Gastroesophageal sphincter (tissue), 4 donors: Measurements from ENCODE around the gene LAMA2. TPM values are rescaled to one million over a fixed set of nuclear protein-coding genes. Genes with fewer than 3 reads are reported as not detected.

ENCODE experiments used
- ATAC-seq: fragments of 150-250 bp; one replicate; pipeline ENCODE4 v1.9.1; 2016; ENCODE audit warnings: mild to moderate bottlenecking, moderate library complexity
- H3K27ac ChIP-seq, 4 donors: fragments of 200-600 bp; sonication (generic) in 3 of 4; 1 replicate in 3 of 4; 2 replicates in 1 of 4; pipeline ENCODE4 v1.5.1; 2016 to 2019
- H3K27me3 ChIP-seq: fragments of 200-600 bp; sonication (generic); one replicate; pipeline ENCODE4 v1.5.1; 2019
- H3K36me3 ChIP-seq, 2 donors: fragments of 200-600 bp; sonication (generic); one replicate each; pipeline ENCODE4 v1.5.1; 2019; ENCODE audit warnings: control low read depth in 1 of 2
- H3K4me1 ChIP-seq, 3 donors: fragments of 200-600 bp; sonication (generic); 1 replicate in 2 of 3; 2 replicates in 1 of 3; pipeline ENCODE4 v1.5.1; 2016 to 2019; ENCODE audit warnings: control low read depth in 2 of 3
- H3K4me3 ChIP-seq, 2 donors: fragments of 200-600 bp; sonication (generic); one replicate each; pipeline ENCODE4 v1.5.1; 2019; ENCODE audit warnings: mild to moderate bottlenecking in 1 of 2, moderate library complexity in 1 of 2
- H3K9me3 ChIP-seq, 3 donors: fragments of 200-600 bp; sonication (generic); one replicate each; pipeline ENCODE4 v1.5.1; 2017 to 2019; ENCODE audit warnings: control low read depth in 2 of 3
- CTCF ChIP-seq, 4 experiments: fragments of 200-600 bp in 2 of 4; fragments of 450-650 bp in 2 of 4; sonication (generic) in 1 of 4; IDR thresholded peaks; one replicate each; pipeline ENCODE4 v1.5.1; 2017 to 2019; ENCODE audit warnings: antibody characterized with exemption in 4 of 4, mild to moderate bottlenecking in 2 of 4, moderate library complexity in 2 of 4
- EP300 ChIP-seq: sonication (generic); formaldehyde crosslinking; IDR thresholded peaks from one replicate; pipeline ENCODE4 v1.6.1; 2017; ENCODE audit warnings: antibody characterized with exemption, mild to moderate bottlenecking
- POLR2A ChIP-seq, 2 donors: fragments of 450-650 bp; IDR thresholded peaks; one replicate each; pipeline ENCODE4 v1.6.1; 2017; ENCODE audit warnings: antibody characterized with exemption in 2 of 2, mild to moderate bottlenecking in 2 of 2, moderate library complexity in 1 of 2
- POLR2AphosphoS5 ChIP-seq: sonication (generic); formaldehyde crosslinking; IDR thresholded peaks from one replicate; pipeline ENCODE4 v1.6.1; 2017; ENCODE audit warnings: antibody characterized with exemption
- WGBS, 2 donors: methylation state at CpG; one replicate each; pipeline ENCODE4 v1.1.5; 2018; ENCODE audit warnings: low coverage in 1 of 2; 5-methylcytosine and 5-hydroxymethylcytosine counted together
- total RNA-seq, 4 donors: library from RNA; depleted of rRNA; stranded (reverse); fragments of >200 nt; gene quantifications; one replicate each; pipeline ENCODE4 v1.1.0, GENCODE V29; 2016

LAMA2 gene
- total RNA-seq, 4 donors from 2014 or later, result 103 to 199 (median 153) TPM

DNA sequence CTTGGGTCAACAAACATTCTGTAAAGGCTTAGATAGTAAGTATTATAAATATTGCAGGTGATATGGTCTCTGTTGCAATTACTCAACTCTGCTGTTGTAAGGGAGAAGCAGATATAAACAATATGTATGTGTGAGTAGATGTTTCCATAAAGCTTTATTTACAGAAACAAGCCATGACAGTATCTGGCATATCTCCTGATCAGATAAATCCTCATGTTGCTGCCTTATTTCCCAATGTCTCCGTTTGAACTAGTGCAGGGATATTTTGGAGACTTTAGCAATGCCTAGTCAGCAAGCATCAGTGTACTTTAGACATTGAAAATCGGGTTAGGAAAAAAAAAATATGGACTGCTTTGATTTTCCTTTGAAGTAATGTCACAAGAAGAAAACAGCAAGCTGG is 96.1 kb downstream of the LAMA2 start:
- Histone ChIP-seq H3K27ac (no peak overlapping the region), H3K36me3 (no peaks in the 10 kb centered on the region), H3K4me3 (no peak overlapping the region), H3K9me3 (no peaks in the 10 kb centered on the region), H3K4me1 (no peaks in the 10 kb centered on the region), H3K27me3 (no peaks in the 10 kb centered on the region)
- ATAC-seq, result no peak
- 47 to 70% methylated on average over 2 of the region's 2 CpGs for WGBS, 2 donors
- TF ChIP-seq CTCF (IDR thresholded peaks at IDR 0.05) (no peak), EP300 (no peak), POLR2AphosphoS5 (no peak), POLR2A (IDR thresholded peaks at IDR 0.05) (no peak)

DNA sequence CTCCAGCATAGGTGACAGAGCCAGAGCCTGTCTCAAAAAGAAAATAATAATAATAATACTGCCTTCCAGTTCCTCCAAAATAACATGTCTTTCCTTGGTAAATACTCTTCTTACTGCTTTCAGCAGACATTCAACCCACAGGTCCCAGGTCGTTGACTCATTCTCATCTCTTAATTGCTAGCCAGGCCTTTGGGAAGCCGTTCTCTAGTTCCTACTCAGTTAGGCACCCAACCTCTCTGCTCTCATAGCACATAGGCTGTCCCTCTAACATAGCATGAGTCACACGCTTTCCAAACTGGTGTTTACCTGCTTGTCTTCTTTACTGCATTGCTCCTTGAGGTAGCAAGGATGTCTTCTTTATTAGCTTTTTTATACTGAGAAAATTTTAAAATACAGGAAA is 98.8 kb downstream of the LAMA2 start:
- 78 to 87% methylated on average over 1 to 3 of the region's 3 CpGs for WGBS, 2 donors
- TF ChIP-seq POLR2A (IDR thresholded peaks at IDR 0.05) (no peak), CTCF (IDR thresholded peaks at IDR 0.05) (no peak), POLR2AphosphoS5 (no peak), EP300 (no peak)
- no peak overlapping the region for H3K27ac ChIP-seq
- no peaks in the 10 kb centered on the region for H3K36me3 ChIP-seq
- no peaks in the 10 kb centered on the region for H3K9me3 ChIP-seq
- no peaks in the 10 kb centered on the region for H3K4me1 ChIP-seq
- ATAC-seq, result no peak
- H3K27me3 ChIP-seq, result no peaks in the 10 kb centered on the region
- H3K4me3 ChIP-seq, result no peak overlapping the region

DNA sequence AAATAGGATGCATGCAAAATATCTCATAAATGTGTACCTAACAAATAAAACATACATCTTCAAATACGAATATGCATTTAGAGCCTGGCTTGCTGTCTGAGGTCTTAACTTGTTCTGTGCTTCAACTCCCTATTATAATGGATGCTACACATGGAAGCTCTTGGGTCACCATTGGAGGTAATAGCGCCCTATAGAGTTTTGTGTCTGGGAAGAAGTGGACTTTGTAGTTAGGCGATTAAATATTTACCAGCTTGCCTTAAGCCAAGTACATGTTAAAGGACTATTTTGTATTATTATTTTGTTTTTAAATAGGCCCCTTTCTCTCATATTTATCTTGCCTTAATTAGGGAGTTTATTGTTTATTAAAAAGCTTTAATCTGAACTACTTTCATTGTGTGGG is 107.4 kb downstream of the LAMA2 start:
- no peak for TF ChIP-seq EP300
- no peak for TF ChIP-seq POLR2AphosphoS5
- no peak for TF ChIP-seq CTCF (IDR thresholded peaks at IDR 0.05)
- no peak for TF ChIP-seq POLR2A (IDR thresholded peaks at IDR 0.05)
- Histone ChIP-seq H3K27me3 (no peaks in the 10 kb centered on the region), H3K9me3 (no peaks in the 10 kb centered on the region), H3K4me1 (no peaks in the 10 kb centered on the region), H3K27ac (no peak overlapping the region), H3K36me3 (no peaks in the 10 kb centered on the region), H3K4me3 (no peak overlapping the region)
- no peak for ATAC-seq
- WGBS, 2 donors, result 76 to 93% methylated on average over 3 of the region's 3 CpGs

- Histone ChIP-seq H3K4me3 (no peak overlapping the region), H3K9me3 (no peaks in the 10 kb centered on the region), H3K27me3 (no peaks in the 10 kb centered on the region), H3K27ac (no peak overlapping the region), H3K4me1 (no peaks in the 10 kb centered on the region), H3K36me3 (no peaks in the 10 kb centered on the region)
- TF ChIP-seq EP300 (no peak), POLR2A (IDR thresholded peaks at IDR 0.05) (no peak), POLR2AphosphoS5 (no peak)
- WGBS, 2 donors, result 84 to 87% methylated on average over 7 to 8 of the region's 8 CpGs
- no peak for ATAC-seq
Observed at GRCh38 chr6:128990915-128991314, 108.0 kb downstream of the LAMA2 start.

- Histone ChIP-seq H3K27me3 (no peaks in the 10 kb centered on the region), H3K36me3 (no peaks in the 10 kb centered on the region), H3K4me3 (no peak overlapping the region), H3K9me3 (no peaks in the 10 kb centered on the region), H3K4me1 (no peaks in the 10 kb centered on the region), H3K27ac (no peak overlapping the region)
- no peak for ATAC-seq
- TF ChIP-seq EP300, result no peak
- TF ChIP-seq POLR2A (IDR thresholded peaks at IDR 0.05), result no peak
- TF ChIP-seq POLR2AphosphoS5, result no peak
- no peak for TF ChIP-seq CTCF (IDR thresholded peaks at IDR 0.05)
- 60 to 89% methylated on average over 4 of the region's 4 CpGs for WGBS, 2 donors
Observed at GRCh38 chr6:128993166-128993565, 110.2 kb downstream of the LAMA2 start.
